Body of pancreas (tissue), 4 donors: ENCODE data around the gene C3orf70.

Experiments used
- POLR2A ChIP-seq, 3 donors: fragments of 450-650 bp; IDR thresholded peaks; one replicate each; pipeline ENCODE4 v1.6.1; 2016; ENCODE audit warnings: antibody characterized with exemption in 3 of 3, mild to moderate bottlenecking in 2 of 3
- TF ChIP-seq, protein P1 (sequence below), 7 experiments: fragments of 450-650 bp in 4 of 7; fragments of 200-600 bp in 3 of 7; sonication (generic) in 3 of 7; IDR thresholded peaks; one replicate each; pipeline ENCODE4 v1.5.1; 2016 to 2019; ENCODE audit warnings: antibody characterized with exemption in 7 of 7

DNA sequence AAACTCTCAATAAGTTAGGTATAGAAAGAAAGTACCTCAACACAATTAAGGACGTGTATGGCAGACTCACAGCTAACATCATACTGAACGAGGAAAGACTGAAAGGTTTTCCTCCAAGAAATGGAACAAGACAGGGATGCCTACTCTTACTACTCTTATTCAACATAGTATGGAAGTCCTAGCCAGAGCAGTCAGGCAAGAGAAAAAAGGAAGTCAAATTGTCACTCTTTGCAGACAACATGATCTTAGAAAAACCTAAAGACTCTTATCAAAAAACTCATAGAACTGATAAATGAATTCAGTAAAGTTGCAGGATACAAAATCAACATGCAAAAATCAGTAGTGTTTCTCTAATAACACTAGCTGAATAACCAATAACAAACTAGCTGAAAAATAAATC lies 96.0 kb downstream of the C3orf70 start:
- TF ChIP-seq, protein P1, sequence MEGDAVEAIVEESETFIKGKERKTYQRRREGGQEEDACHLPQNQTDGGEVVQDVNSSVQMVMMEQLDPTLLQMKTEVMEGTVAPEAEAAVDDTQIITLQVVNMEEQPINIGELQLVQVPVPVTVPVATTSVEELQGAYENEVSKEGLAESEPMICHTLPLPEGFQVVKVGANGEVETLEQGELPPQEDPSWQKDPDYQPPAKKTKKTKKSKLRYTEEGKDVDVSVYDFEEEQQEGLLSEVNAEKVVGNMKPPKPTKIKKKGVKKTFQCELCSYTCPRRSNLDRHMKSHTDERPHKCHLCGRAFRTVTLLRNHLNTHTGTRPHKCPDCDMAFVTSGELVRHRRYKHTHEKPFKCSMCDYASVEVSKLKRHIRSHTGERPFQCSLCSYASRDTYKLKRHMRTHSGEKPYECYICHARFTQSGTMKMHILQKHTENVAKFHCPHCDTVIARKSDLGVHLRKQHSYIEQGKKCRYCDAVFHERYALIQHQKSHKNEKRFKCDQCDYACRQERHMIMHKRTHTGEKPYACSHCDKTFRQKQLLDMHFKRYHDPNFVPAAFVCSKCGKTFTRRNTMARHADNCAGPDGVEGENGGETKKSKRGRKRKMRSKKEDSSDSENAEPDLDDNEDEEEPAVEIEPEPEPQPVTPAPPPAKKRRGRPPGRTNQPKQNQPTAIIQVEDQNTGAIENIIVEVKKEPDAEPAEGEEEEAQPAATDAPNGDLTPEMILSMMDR (IDR thresholded peaks at IDR 0.05): no peak
- TF ChIP-seq POLR2A (IDR thresholded peaks at IDR 0.05): no peak
